Sigmoid colon (tissue), 7 donors: Measurements from ENCODE around the gene BST1. TPM values are rescaled to one million over a fixed set of nuclear protein-coding genes. Genes with fewer than 3 reads are reported as not detected.
A peak's percentile ranks its signal among the peaks of the same experiment; 100 is the strongest.

Experiments
- DNase-seq: peaks from one replicate; pipeline ENCODE4 v3.0.0-alpha.2; 2019
- H3K27ac ChIP-seq, 4 donors: fragments of 200-600 bp; sonication (generic); one replicate each; pipeline ENCODE4 v1.5.1; 2016 to 2019; ENCODE audit warnings: mild to moderate bottlenecking in 1 of 4
- H3K27me3 ChIP-seq, 3 donors: fragments of 200-600 bp; sonication (generic); one replicate each; pipeline ENCODE4 v1.5.1; 2019; ENCODE audit warnings: mild to moderate bottlenecking in 1 of 3
- H3K36me3 ChIP-seq, 4 donors: fragments of 200-600 bp; sonication (generic); one replicate each; pipeline ENCODE4 v1.5.1; 2016 to 2019
- H3K4me1 ChIP-seq, 4 donors: fragments of 200-600 bp; sonication (generic); one replicate each; pipeline ENCODE4 v1.5.1; 2017 to 2019
- H3K4me3 ChIP-seq, 4 donors: fragments of 200-600 bp; sonication (generic); one replicate each; pipeline ENCODE4 v1.5.1; 2017 to 2019; ENCODE audit warnings: mild to moderate bottlenecking in 2 of 4, moderate library complexity in 1 of 4
- H3K9me3 ChIP-seq, 4 donors: fragments of 200-600 bp in 3 of 4; sonication (generic) in 3 of 4; one replicate each; pipeline versions ENCODE4 v1.5.1 to v1.6.1; 2013 to 2019
- EP300 ChIP-seq, 4 donors: sonication (generic); formaldehyde crosslinking; IDR thresholded peaks; one replicate each; pipeline ENCODE4 v1.6.1; 2017; ENCODE audit warnings: antibody characterized with exemption in 4 of 4
- POLR2A ChIP-seq, 2 donors: fragments of 450-650 bp; IDR thresholded peaks; one replicate each; pipeline ENCODE4 v1.6.1; 2016; ENCODE audit warnings: antibody characterized with exemption in 2 of 2, mild to moderate bottlenecking in 2 of 2, moderate library complexity in 2 of 2
- POLR2AphosphoS5 ChIP-seq, 4 donors: sonication (generic); formaldehyde crosslinking; IDR thresholded peaks; one replicate each; pipeline ENCODE4 v1.6.1; 2017; ENCODE audit warnings: antibody characterized with exemption in 4 of 4
- WGBS, 2 donors: extraction: QIAGEN DNeasy Blood & Tissue Kit; methylation state at CpG; one replicate each; pipeline ENCODE4 v1.1.7; 2013; 5-methylcytosine and 5-hydroxymethylcytosine counted together
- intact Hi-C: fragments of 100-400 bp; cut with DNase I; formaldehyde crosslinking; loops from one replicate; pipeline ENCODE4 v1.15.1; 2023
- polyA plus RNA-seq, 3 donors: library from polyadenylated mRNA; stranded (reverse); fragments of 200-250 nt; gene quantifications; one replicate each; pipeline ENCODE4 v1.2.3, GENCODE V29; 2013
- total RNA-seq, 4 donors: library from RNA; depleted of rRNA; stranded (reverse); fragments of >200 nt; gene quantifications; one replicate each; pipeline ENCODE4 v1.1.0, GENCODE V29; 2016
- TF ChIP-seq, protein P1 (sequence below), 4 experiments: fragments of 450-650 bp in 3 of 4; fragments of 200-600 bp in 1 of 4; IDR thresholded peaks; one replicate each; pipeline ENCODE4 v1.5.1; 2016 to 2019; ENCODE audit warnings: antibody characterized with exemption in 4 of 4, mild to moderate bottlenecking in 3 of 4, moderate library complexity in 2 of 4
- donor health status: healthy with polysubstance abuse.
- donor health status: Bipolar disorder and iron deficiency.
- donor health status: healthy.

BST1 gene
- total and polyA plus RNA-seq, 7 donors = 4.8 to 11.8 (median 5.4) TPM

GRCh38 chr4:15717086-15717485, 14.2 kb downstream of the BST1 start:
- Histone ChIP-seq H3K4me3 (no peak overlapping the region), H3K9me3 (no peaks in the 10 kb centered on the region), H3K27ac (peak overlapping the region in 2 of 4 donors; percentile 34 to 60), H3K27me3 (no peaks in the 10 kb centered on the region), H3K36me3 (no peaks in the 10 kb centered on the region), H3K4me1 (peaks cover 0 to 49% (median 41%) of the 10 kb centered on the region in 4 donors)
- WGBS, 2 donors = 82 to 85% methylated on average over 6 of the region's 6 CpGs
- no peak for DNase-seq
- TF ChIP-seq POLR2AphosphoS5 (IDR thresholded peaks at IDR 0.05) (no peak), EP300 (IDR thresholded peaks at IDR 0.05) (no peak), POLR2A (IDR thresholded peaks at IDR 0.05) (no peak)
- TF ChIP-seq, protein P1, sequence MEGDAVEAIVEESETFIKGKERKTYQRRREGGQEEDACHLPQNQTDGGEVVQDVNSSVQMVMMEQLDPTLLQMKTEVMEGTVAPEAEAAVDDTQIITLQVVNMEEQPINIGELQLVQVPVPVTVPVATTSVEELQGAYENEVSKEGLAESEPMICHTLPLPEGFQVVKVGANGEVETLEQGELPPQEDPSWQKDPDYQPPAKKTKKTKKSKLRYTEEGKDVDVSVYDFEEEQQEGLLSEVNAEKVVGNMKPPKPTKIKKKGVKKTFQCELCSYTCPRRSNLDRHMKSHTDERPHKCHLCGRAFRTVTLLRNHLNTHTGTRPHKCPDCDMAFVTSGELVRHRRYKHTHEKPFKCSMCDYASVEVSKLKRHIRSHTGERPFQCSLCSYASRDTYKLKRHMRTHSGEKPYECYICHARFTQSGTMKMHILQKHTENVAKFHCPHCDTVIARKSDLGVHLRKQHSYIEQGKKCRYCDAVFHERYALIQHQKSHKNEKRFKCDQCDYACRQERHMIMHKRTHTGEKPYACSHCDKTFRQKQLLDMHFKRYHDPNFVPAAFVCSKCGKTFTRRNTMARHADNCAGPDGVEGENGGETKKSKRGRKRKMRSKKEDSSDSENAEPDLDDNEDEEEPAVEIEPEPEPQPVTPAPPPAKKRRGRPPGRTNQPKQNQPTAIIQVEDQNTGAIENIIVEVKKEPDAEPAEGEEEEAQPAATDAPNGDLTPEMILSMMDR (IDR thresholded peaks at IDR 0.05) = no peak
- intact Hi-C loops = loop anchor here (5.0 kb wide), 1 partner anchor 285 kb away; no protein-coding TSS in a partner anchor

GRCh38 chr4:15717657-15718416, 15.0 kb downstream of the BST1 start:
- peak overlapping the region in 3 of 4 donors; percentile 34 to 60 (median 42) for H3K27ac ChIP-seq
- intact Hi-C loops = loop anchor here (5.0 kb wide), 1 partner anchor 284 kb away; no protein-coding TSS in a partner anchor
- TF ChIP-seq EP300 (IDR thresholded peaks at IDR 0.05) = peak in 2 of 4 donors; percentile 16 to 48
- TF ChIP-seq POLR2AphosphoS5 (IDR thresholded peaks at IDR 0.05) = peak; percentile 35 to 78 (median 68)
- no peak for TF ChIP-seq POLR2A (IDR thresholded peaks at IDR 0.05)

DNA sequence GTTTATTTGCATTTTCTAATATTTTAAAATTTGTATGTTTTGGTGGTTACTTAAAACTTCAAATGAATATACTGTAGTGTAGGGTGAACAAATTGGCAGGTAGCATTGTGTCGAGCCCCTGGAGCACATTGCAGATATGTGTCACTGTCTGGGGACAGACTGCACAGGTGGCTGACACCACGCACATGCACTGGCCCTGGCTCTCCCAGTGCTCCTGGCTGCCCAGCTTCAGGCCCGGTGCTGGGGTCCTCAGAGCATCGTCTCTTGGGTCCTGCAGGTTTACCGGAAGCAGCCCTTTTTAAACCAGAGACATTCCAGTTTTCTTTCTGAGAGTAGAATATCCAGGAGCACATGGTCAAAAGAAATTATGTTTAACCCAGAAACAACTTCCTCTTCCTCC, 15.6 kb downstream of the BST1 start:
- TF ChIP-seq EP300 (IDR thresholded peaks at IDR 0.05) (no peak), POLR2A (IDR thresholded peaks at IDR 0.05) (no peak), POLR2AphosphoS5 (IDR thresholded peaks at IDR 0.05) (no peak)
- TF ChIP-seq, protein P1 (IDR thresholded peaks at IDR 0.05) = no peak
- Histone ChIP-seq H3K4me3 (no peak overlapping the region), H3K9me3 (no peaks in the 10 kb centered on the region), H3K27me3 (no peaks in the 10 kb centered on the region), H3K27ac (peak overlapping the region in 3 of 4 donors; percentile 34 to 60 (median 42)), H3K36me3 (no peaks in the 10 kb centered on the region), H3K4me1 (peaks cover 0 to 49% (median 41%) of the 10 kb centered on the region in 4 donors)
- no peak for DNase-seq
- WGBS, 2 donors = 87 to 91% methylated on average over 5 of the region's 5 CpGs
- intact Hi-C loops = loop anchor here (5.0 kb wide), 1 partner anchor 284 kb away; no protein-coding TSS in a partner anchor

More at GRCh38 chr4:15717657-15718416, 15.0 kb downstream of the BST1 start:
- DNase-seq = no peak
- no peaks in the 10 kb centered on the region for H3K36me3 ChIP-seq
- no peaks in the 10 kb centered on the region for H3K9me3 ChIP-seq
- 82 to 87% methylated on average over 3 of the region's 3 CpGs for WGBS, 2 donors
- peak overlapping the region in 1 of 4 donors; percentile 1 for H3K4me3 ChIP-seq
- H3K27me3 ChIP-seq = no peaks in the 10 kb centered on the region
- peaks cover 0 to 49% (median 41%) of the 10 kb centered on the region in 4 donors for H3K4me1 ChIP-seq

GRCh38 chr4:15718959-15719358, 16.1 kb downstream of the BST1 start:
- WGBS, 2 donors = 66 to 87% methylated on average over 7 of the region's 7 CpGs
- H3K4me1 ChIP-seq = peaks cover 0 to 49% (median 41%) of the 10 kb centered on the region in 4 donors
- no peak for TF ChIP-seq POLR2AphosphoS5 (IDR thresholded peaks at IDR 0.05)
- TF ChIP-seq EP300 (IDR thresholded peaks at IDR 0.05) = no peak
- TF ChIP-seq, protein P1 (IDR thresholded peaks at IDR 0.05) = no peak
- no peak for TF ChIP-seq POLR2A (IDR thresholded peaks at IDR 0.05)
- intact Hi-C loops = loop anchor here (5.0 kb wide), 1 partner anchor 283 kb away; no protein-coding TSS in a partner anchor
- H3K27me3 ChIP-seq = no peaks in the 10 kb centered on the region
- peak overlapping the region in 2 of 4 donors; percentile 42 to 60 for H3K27ac ChIP-seq
- no peak overlapping the region for H3K4me3 ChIP-seq
- no peaks in the 10 kb centered on the region for H3K36me3 ChIP-seq
- H3K9me3 ChIP-seq = no peaks in the 10 kb centered on the region
- no peak for DNase-seq

DNA sequence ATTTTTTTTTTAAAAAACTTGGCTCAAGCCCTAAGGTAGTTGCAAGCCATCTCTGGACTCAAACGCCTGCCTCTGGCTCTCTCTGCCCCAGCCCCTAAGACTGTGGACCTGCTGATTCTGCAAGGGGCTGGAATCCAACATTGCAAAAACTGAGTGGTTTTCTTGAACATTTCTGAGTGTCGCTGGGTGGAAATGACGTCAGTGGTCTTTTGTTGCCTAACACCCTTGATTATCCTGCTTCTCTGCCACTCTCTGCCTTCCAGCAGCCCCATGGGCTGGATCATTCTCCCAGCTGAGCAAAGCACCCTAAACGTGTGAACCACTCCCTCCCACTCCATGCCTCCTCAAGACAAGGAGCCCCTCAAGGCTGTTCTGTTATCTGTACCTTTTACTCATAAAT, 16.6 kb downstream of the BST1 start:
- TF ChIP-seq POLR2AphosphoS5 (IDR thresholded peaks at IDR 0.05) (no peak), POLR2A (IDR thresholded peaks at IDR 0.05) (no peak), EP300 (IDR thresholded peaks at IDR 0.05) (no peak)
- TF ChIP-seq, protein P1 (IDR thresholded peaks at IDR 0.05) = no peak
- intact Hi-C loops = loop anchor here (5.0 kb wide), 1 partner anchor 283 kb away; no protein-coding TSS in a partner anchor
- no peak for DNase-seq
- Histone ChIP-seq H3K27ac (peak overlapping the region in 1 of 4 donors; percentile 60), H3K27me3 (no peaks in the 10 kb centered on the region), H3K36me3 (no peaks in the 10 kb centered on the region), H3K4me1 (peaks cover 0 to 43% (median 37%) of the 10 kb centered on the region in 4 donors), H3K9me3 (no peaks in the 10 kb centered on the region), H3K4me3 (no peak overlapping the region)
- 81 to 88% methylated on average over 4 of the region's 4 CpGs for WGBS, 2 donors
